Bone marrow (tissue), 2 donors: ENCODE measurements around the gene ATP5PB.

Experiments used
- DNase-seq, 2 donors: peaks; one replicate each; lab custom pipeline; 2025; lab: John Stamatoyannopoulos, UW

ATP5PB gene

DNA sequence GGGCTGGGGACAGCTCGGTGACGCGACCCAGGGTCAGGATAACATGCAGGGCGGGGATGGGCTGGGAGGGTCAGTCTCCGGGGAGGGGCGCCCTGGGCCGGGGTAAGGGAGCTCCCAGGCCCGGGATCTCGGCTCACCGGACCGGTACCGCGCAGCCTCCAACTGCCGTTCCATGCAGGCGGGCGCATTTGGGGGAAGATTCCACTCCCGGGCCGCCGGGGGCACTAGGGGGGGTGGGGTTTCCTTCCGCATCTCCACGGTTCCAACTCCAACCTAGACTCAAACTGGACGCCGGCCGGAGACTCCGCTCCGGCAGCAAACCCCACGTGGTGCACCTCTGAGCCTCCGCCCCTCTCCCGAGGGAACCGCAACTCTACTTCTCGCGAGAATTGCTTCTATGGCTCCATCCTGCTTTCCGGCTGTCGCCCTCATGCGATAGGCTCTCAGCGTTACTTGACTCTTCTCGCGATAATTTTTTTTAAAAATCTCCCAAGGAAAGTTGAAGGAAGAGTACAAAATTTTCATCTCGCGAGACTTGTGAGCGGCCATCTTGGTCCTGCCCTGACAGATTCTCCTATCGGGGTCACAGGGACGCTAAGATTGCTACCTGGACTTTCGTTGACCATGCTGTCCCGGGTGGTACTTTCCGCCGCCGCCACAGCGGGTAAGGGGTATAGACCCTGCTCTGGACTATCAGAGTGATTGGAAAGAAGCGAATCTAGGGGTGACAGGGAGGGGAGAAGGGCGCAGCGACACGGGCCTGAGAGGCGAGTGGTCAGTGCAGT is at the start of gene ATP5PB, which contains the start of gene WDR77:
ATP5PB (plus strand) TSS at position 547 of the 785 bp plus-strand sequence; CDS start at position 625, 78 bp downstream.
WDR77 (minus strand) TSS at position 339 of the 785 bp plus-strand sequence; CDS start at position 252, 87 bp downstream.
- peak; percentile 90 to 97 for DNase-seq

GRCh38 chr1:111399792-111400610 is 49.3 kb upstream of the ATP5PB start:
- no peak for DNase-seq

DNA sequence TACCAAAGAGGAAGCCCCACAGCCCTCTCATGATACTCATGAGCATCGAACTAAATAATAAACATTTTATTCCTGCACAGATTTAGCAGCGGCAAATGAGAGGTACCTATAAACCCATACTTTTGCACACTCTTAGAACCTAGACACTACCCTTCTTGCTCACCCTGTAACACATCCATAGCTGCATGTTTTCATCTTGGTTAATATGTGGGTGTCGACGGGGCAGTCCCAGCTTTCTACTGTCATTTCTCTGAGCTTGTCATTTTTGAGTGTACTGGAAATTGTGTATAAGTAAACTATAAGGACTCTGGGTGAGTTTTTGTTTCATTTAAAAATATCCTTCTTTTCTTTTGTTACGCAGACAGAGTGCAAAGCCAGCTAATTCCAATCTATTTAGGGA is 47.2 kb upstream of the ATP5PB start:
- no peak for DNase-seq

GRCh38 chr1:111404588-111404987 is 44.7 kb upstream of the ATP5PB start:
- no peak for DNase-seq

DNA sequence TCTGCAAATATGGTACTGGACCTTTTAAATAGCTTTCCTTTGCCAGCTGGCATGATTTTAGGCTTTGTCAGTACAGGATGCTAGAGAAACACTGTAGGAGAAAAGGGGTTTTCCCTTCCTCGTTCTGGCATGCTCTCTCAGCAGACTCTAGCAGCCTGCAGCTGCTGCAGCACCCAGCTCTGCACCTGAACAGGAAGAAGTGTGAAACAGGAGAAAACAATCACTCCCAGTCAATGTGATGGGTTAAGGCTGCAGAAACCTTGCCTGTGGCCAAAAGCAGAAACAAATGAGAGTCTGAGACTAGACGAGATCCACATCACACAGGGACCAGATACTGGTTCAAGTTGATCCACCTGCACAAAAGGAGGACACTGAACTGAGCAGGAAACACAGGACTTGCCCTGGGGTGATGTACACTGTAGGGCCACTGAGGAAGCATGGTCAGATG is 42.9 kb upstream of the ATP5PB start:
- DNase-seq, result no peak

DNA sequence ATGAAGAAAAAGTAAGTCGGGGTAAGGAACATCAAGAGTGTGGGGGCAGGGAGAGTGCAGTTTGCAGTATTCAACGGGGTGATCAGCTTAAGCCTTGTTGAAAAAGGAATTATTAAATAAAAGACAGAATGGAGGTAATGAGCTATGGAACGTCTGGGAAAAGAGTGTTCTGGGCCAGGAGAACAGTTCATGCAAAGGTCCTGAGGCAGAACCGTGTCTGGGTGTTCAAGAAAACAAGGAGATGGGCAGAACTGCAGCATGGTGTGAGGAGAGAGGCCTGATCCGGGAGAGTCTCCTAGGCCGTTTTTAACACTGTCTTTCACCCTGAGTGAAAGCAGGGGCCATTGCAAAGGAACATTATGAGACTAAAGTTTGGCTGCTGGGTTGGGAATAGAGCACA is 42.0 kb upstream of the ATP5PB start:
- no peak for DNase-seq

- no peak for DNase-seq
Observed at GRCh38 chr1:111412839-111413238, 36.4 kb upstream of the ATP5PB start.

DNA sequence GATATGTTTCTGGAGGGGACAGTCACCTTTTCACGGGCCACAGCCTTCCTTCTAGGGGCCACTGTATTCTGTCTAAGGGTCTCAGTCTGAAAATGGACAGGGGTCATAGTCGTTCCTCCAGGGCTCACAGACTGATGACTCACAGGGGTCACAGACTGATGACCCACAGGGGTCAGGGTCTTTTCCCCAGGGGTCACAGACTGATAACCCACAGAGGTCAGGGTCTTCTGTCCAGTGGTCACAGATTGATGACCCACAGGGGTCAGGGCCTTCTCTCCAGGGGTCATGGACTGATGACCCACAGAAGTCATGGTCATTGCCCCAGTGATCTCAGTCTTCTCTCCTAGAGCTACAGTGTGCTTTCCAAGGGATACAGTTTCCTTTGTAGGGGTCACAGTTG is 34.5 kb upstream of the ATP5PB start:
- DNase-seq, result no peak

- DNase-seq, result no peak
Observed at GRCh38 chr1:111415461-111415860, 33.8 kb upstream of the ATP5PB start.

DNA sequence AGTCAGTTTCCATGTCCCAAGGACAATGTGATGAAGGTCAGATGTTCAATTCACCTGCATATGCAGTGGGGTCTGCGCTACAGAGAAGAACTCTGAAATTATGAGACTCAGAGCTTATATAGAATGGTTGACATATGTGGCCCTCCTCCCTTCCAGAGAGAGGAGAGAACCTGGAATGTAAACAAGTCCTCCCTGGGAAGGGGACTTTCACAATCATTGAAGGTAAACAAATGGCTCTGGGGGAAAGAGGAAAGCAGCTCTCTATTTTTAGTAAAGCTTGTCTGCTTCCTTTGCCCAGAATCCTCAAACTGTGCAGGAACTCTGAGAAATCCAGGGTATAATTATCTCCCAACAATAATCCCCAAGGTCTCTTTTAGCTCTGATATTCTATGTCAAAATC is 31.5 kb upstream of the ATP5PB start:
- DNase-seq, result no peak

- DNase-seq, result no peak
Observed at GRCh38 chr1:111419037-111419436, 30.2 kb upstream of the ATP5PB start.

GRCh38 chr1:111420377-111420776 is 28.9 kb upstream of the ATP5PB start:
- no peak for DNase-seq

GRCh38 chr1:111422546-111423391 is 26.5 kb upstream of the ATP5PB start:
- no peak for DNase-seq

DNA sequence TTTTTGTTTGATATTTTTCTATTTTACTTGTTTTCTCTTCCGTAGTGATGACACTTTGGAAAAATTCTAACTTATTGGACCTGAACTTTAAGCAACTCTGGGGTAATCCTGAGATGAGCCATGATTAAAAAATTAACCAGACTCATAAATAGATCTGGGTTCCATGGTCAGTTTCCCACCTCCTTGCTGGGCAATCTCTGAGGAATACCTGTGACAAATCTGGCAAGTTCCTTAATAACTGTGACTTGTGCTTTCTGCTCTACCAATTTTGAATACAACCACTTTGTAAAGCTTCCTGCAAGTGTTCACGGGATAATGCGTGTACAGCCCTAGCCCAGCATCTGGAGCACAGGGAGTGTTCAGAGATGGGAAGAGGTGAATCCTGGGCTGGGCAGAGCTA is 25.0 kb upstream of the ATP5PB start:
- no peak for DNase-seq

- DNase-seq, result no peak
Observed at GRCh38 chr1:111436726-111437125, 12.5 kb upstream of the ATP5PB start.

GRCh38 chr1:111439461-111440351 is 9.6 kb upstream of the ATP5PB start:
- DNase-seq, result no peak

GRCh38 chr1:111441573-111442192 is 7.6 kb upstream of the ATP5PB start:
- DNase-seq, result no peak

GRCh38 chr1:111442457-111442856 is 6.8 kb upstream of the ATP5PB start:
- DNase-seq, result no peak

GRCh38 chr1:111444031-111444430 is 5.2 kb upstream of the ATP5PB start:
- DNase-seq, result no peak

DNA sequence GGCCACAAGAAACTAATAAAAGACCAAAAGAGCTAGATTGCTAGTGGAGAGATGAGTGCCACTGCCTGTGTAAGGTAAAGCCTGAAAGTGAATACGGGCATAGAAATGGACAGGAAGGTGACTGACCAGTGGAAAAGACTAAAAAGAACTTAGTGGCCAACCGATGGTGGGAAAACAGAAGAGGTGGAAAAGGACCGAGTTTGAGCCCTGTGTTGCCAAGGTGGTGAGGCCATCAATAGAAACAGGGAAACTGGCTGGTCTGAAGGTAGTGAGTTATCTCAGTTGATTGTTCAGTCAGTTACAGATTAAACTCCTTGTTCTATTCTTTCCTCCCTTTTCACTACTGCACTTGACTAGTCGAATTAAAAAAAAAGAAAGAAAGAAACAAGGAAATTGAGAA is 2.7 kb upstream of the ATP5PB start:
- DNase-seq, result no peak
